Activated CD4-positive, alpha-beta T cell treated with anti-CD3 and anti-CD28 coated beads, Interleukin-2, amount 50 U/mL, for 48 hours (primary cell): ENCODE results near the gene GBGT1.
"Not testable (repeated sequence)": the region's sequence is repeated elsewhere in the genome, so short reads cannot be mapped to it uniquely, and the experiment has no call there.

Experiments
- DNase-seq, 2 experiments: peaks; one replicate each; pipeline ENCODE4 v3.0.0-alpha.2; 2020

GBGT1 gene

GRCh38 chr9:133194597-133194996 is 30.9 kb upstream of the GBGT1 start:
- DNase-seq: no peak

- DNase-seq: no peak
Observed at GRCh38 chr9:133191989-133192388, 28.3 kb upstream of the GBGT1 start.

GRCh38 chr9:133189826-133190225 is 26.1 kb upstream of the GBGT1 start:
- DNase-seq: no peak

GRCh38 chr9:133188843-133189180 is 25.1 kb upstream of the GBGT1 start:
- DNase-seq: no peak

- DNase-seq: no peak
Observed at GRCh38 chr9:133188006-133188842, 24.5 kb upstream of the GBGT1 start.

GRCh38 chr9:133187561-133188005 is 23.9 kb upstream of the GBGT1 start:
- no peak for DNase-seq

- DNase-seq: no peak
Observed at GRCh38 chr9:133186736-133187135, 23.0 kb upstream of the GBGT1 start.

- peak; percentile 37 to 52 for DNase-seq
Observed at GRCh38 chr9:133184971-133185370, 21.3 kb upstream of the GBGT1 start.

- DNase-seq: no peak
Observed at GRCh38 chr9:133182151-133182550, 18.4 kb upstream of the GBGT1 start.

GRCh38 chr9:133181561-133181960 is 17.8 kb upstream of the GBGT1 start:
- DNase-seq: no peak

GRCh38 chr9:133180953-133181352 is 17.2 kb upstream of the GBGT1 start:
- no peak for DNase-seq

- DNase-seq: no peak
Observed at GRCh38 chr9:133173056-133173455, 9.3 kb upstream of the GBGT1 start.

GRCh38 chr9:133171161-133171961 is 7.6 kb upstream of the GBGT1 start:
- DNase-seq: no peak

- no peak for DNase-seq
Observed at GRCh38 chr9:133170716-133171115, 7.0 kb upstream of the GBGT1 start.

- not testable (repeated sequence) for DNase-seq
Observed at GRCh38 chr9:133169687-133170086, 6.0 kb upstream of the GBGT1 start.

- DNase-seq: no peak
Observed at GRCh38 chr9:133169102-133169501, 5.4 kb upstream of the GBGT1 start.

- DNase-seq: no peak
Observed at GRCh38 chr9:133168432-133168831, 4.7 kb upstream of the GBGT1 start.

- no peak for DNase-seq
Observed at GRCh38 chr9:133167769-133168168, 4.1 kb upstream of the GBGT1 start.

GRCh38 chr9:133167096-133167730 is 3.5 kb upstream of the GBGT1 start:
- no peak for DNase-seq

- no peak for DNase-seq
Observed at GRCh38 chr9:133166392-133166791, 2.7 kb upstream of the GBGT1 start.

GRCh38 chr9:133165452-133165730 is 1.7 kb upstream of the GBGT1 start:
- DNase-seq: no peak

- no peak for DNase-seq
Observed at GRCh38 chr9:133164191-133164590, 477 bp upstream of the GBGT1 start.

- DNase-seq: no peak
Observed at GRCh38 chr9:133162861-133163503, 732 bp downstream of the GBGT1 start.
